GM23338 (cell line): ENCODE results near the gene RPUSD1.

ENCODE experiments used
- EZH2 ChIP-seq: fragments of 200-600 bp; sonication (generic); IDR thresholded peaks from one replicate; pipeline ENCODE4 v1.8.0; 2017; ENCODE audit warnings: antibody characterized with exemption, mild to moderate bottlenecking, low read depth; ENCODE audit not compliant: unreplicated experiment
- POLR2AphosphoS5 ChIP-seq: IDR thresholded peaks from 2 replicates; pipeline ENCODE4 v1.6.1; 2016; ENCODE audit warnings: antibody characterized with exemption, low read depth
- TF ChIP-seq, protein P1 (sequence below): IDR thresholded peaks from one replicate; pipeline ENCODE4 v1.6.1; 2018; ENCODE audit warnings: antibody characterized with exemption; ENCODE audit not compliant: unreplicated experiment
- TF ChIP-seq, protein P2 (sequence below), 2 experiments: fragments of 200-600 bp in 1 of 2; sonication (generic) in 1 of 2; conservative IDR thresholded peaks; 2 replicates each; pipeline versions ENCODE4 v1.5.1 to v1.6.1; 2016 to 2017; ENCODE audit warnings: antibody characterized with exemption in 2 of 2, low read depth in 2 of 2, mild to moderate bottlenecking in 2 of 2, moderate library complexity in 1 of 2

DNA sequence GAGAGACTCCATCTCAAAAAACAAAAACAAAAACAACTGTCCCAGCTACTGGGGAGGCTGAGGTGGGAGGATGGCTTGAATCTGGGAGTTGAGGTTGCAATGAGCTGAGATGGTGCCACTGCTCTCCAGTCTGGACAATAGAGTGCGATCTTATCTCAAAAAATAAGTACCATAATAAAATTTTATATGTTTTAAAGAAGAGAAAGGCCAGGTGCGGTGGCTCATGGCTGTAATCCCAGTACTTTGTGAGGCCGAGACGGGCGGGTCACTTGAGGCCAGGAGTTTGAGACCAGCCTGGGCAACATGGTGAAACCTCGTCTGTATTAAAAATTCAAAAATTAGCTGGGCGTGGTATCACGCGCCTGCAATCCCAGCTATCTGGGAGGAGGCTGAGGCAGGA is 11.4 kb downstream of the RPUSD1 start:
- TF ChIP-seq, protein P1, sequence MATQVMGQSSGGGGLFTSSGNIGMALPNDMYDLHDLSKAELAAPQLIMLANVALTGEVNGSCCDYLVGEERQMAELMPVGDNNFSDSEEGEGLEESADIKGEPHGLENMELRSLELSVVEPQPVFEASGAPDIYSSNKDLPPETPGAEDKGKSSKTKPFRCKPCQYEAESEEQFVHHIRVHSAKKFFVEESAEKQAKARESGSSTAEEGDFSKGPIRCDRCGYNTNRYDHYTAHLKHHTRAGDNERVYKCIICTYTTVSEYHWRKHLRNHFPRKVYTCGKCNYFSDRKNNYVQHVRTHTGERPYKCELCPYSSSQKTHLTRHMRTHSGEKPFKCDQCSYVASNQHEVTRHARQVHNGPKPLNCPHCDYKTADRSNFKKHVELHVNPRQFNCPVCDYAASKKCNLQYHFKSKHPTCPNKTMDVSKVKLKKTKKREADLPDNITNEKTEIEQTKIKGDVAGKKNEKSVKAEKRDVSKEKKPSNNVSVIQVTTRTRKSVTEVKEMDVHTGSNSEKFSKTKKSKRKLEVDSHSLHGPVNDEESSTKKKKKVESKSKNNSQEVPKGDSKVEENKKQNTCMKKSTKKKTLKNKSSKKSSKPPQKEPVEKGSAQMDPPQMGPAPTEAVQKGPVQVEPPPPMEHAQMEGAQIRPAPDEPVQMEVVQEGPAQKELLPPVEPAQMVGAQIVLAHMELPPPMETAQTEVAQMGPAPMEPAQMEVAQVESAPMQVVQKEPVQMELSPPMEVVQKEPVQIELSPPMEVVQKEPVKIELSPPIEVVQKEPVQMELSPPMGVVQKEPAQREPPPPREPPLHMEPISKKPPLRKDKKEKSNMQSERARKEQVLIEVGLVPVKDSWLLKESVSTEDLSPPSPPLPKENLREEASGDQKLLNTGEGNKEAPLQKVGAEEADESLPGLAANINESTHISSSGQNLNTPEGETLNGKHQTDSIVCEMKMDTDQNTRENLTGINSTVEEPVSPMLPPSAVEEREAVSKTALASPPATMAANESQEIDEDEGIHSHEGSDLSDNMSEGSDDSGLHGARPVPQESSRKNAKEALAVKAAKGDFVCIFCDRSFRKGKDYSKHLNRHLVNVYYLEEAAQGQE, result no peak
- TF ChIP-seq, protein P2, sequence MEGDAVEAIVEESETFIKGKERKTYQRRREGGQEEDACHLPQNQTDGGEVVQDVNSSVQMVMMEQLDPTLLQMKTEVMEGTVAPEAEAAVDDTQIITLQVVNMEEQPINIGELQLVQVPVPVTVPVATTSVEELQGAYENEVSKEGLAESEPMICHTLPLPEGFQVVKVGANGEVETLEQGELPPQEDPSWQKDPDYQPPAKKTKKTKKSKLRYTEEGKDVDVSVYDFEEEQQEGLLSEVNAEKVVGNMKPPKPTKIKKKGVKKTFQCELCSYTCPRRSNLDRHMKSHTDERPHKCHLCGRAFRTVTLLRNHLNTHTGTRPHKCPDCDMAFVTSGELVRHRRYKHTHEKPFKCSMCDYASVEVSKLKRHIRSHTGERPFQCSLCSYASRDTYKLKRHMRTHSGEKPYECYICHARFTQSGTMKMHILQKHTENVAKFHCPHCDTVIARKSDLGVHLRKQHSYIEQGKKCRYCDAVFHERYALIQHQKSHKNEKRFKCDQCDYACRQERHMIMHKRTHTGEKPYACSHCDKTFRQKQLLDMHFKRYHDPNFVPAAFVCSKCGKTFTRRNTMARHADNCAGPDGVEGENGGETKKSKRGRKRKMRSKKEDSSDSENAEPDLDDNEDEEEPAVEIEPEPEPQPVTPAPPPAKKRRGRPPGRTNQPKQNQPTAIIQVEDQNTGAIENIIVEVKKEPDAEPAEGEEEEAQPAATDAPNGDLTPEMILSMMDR (conservative IDR thresholded peaks at IDR 0.05; ENCODE audit: low read depth in 2 of 2), result no peak
- no peak for TF ChIP-seq POLR2AphosphoS5
- TF ChIP-seq EZH2, result no peak
